Prostate gland (tissue), 2 donors: ENCODE results near the gene TCF7L1. TPM values are rescaled to one million over a fixed set of nuclear protein-coding genes. Genes with fewer than 3 reads are reported as not detected.

Source experiments
- DNase-seq: peaks from one replicate; pipeline ENCODE4 v3.0.0-alpha.2; 2019; ENCODE audit warnings: low spot score
- H3K27ac ChIP-seq, 2 donors: fragments of 200-600 bp; sonication (generic); 2 replicates each; pipeline ENCODE4 v1.5.1; 2017 to 2019
- H3K27me3 ChIP-seq: fragments of 200-600 bp; sonication (generic); replicated peaks from 2 replicates; pipeline ENCODE4 v1.5.1; 2019; ENCODE audit not compliant: insufficient read depth
- H3K36me3 ChIP-seq, 2 donors: fragments of 200-600 bp; sonication (generic); 1 replicate in 1 of 2; 2 replicates in 1 of 2; pipeline versions ENCODE4 v1.5.1 to v1.8.1; 2017 to 2019
- H3K4me1 ChIP-seq: fragments of 200-600 bp; sonication (generic); replicated peaks from 2 replicates; pipeline ENCODE4 v1.5.1; 2019
- H3K4me3 ChIP-seq, 2 donors: fragments of 200-600 bp; sonication (generic); 2 replicates each; pipeline ENCODE4 v1.5.1; 2017 to 2019
- H3K9me3 ChIP-seq: fragments of 200-600 bp; sonication (generic); 2 replicates; pipeline ENCODE4 v1.5.1; 2017
- POLR2A ChIP-seq: fragments of 450-650 bp; IDR thresholded peaks from one replicate; pipeline ENCODE4 v1.6.1; 2016; ENCODE audit warnings: antibody characterized with exemption, mild to moderate bottlenecking
- POLR2AphosphoS5 ChIP-seq: sonication (generic); formaldehyde crosslinking; IDR thresholded peaks from one replicate; pipeline ENCODE4 v1.6.1; 2017; ENCODE audit warnings: antibody characterized with exemption
- WGBS: methylation state at CpG from one replicate; pipeline ENCODE4 v1.1.5; 2018; 5-methylcytosine and 5-hydroxymethylcytosine counted together
- intact Hi-C: fragments of 100-400 bp; cut with DNase I; formaldehyde crosslinking; loops from one replicate; pipeline ENCODE4 v1.14.2; 2022
- total RNA-seq, 2 donors: library from RNA; depleted of rRNA; stranded (reverse); fragments of >200 nt; gene quantifications; one replicate each; pipeline ENCODE4 v1.1.0, GENCODE V29; 2016
- TF ChIP-seq, protein P1 (sequence below), 4 experiments: fragments of 200-600 bp in 2 of 4; fragments of 450-650 bp in 2 of 4; sonication (generic) in 2 of 4; IDR thresholded peaks; 1 replicate in 3 of 4; 2 replicates in 1 of 4; pipeline ENCODE4 v1.5.1; 2016 to 2019; ENCODE audit warnings: antibody characterized with exemption in 4 of 4, mild to moderate bottlenecking in 2 of 4, moderate library complexity in 2 of 4

The TCF7L1 gene
- total RNA-seq, 2 donors from 2014 or later = 2.6 to 7.0 TPM

DNA sequence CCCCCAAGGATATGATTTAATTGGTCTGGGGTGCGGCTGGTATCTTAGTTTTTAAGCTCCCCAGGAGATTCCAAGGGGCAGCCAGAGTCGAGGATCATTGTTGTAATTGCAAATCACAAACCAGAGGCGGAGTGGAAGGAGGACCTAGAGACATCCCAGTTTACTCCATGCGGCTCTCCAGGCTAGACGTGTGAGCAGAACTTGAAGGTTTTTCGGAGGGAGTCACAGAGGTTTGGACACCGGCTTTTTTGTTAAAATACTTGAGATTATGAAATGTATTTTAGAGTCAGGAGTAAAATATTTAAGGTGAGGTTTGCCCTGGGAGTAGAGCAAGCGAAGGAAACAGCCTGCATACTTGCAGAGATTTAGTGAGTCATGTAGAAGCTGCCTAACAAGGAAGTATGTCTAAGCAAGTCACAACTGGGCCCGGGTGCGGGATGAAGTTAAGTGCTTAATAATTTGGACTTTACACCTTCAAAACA lies 155.1 kb downstream of the TCF7L1 start:
- DNase-seq = no peak
- Histone ChIP-seq H3K27ac (no peak overlapping the region), H3K9me3 (no peaks in the 10 kb centered on the region), H3K4me3 (no peak overlapping the region), H3K27me3 (no peaks in the 10 kb centered on the region), H3K4me1 (no peaks in the 10 kb centered on the region), H3K36me3 (no peaks in the 10 kb centered on the region)
- intact Hi-C loops = loop anchor here (5.0 kb wide), 1 partner anchor 221 kb away; no protein-coding TSS in a partner anchor
- no peak for TF ChIP-seq POLR2AphosphoS5
- no peak for TF ChIP-seq POLR2A
- TF ChIP-seq, protein P1, sequence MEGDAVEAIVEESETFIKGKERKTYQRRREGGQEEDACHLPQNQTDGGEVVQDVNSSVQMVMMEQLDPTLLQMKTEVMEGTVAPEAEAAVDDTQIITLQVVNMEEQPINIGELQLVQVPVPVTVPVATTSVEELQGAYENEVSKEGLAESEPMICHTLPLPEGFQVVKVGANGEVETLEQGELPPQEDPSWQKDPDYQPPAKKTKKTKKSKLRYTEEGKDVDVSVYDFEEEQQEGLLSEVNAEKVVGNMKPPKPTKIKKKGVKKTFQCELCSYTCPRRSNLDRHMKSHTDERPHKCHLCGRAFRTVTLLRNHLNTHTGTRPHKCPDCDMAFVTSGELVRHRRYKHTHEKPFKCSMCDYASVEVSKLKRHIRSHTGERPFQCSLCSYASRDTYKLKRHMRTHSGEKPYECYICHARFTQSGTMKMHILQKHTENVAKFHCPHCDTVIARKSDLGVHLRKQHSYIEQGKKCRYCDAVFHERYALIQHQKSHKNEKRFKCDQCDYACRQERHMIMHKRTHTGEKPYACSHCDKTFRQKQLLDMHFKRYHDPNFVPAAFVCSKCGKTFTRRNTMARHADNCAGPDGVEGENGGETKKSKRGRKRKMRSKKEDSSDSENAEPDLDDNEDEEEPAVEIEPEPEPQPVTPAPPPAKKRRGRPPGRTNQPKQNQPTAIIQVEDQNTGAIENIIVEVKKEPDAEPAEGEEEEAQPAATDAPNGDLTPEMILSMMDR (IDR thresholded peaks at IDR 0.05) = no peak
- 53% methylated on average over 10 of the region's 10 CpGs for WGBS

DNA sequence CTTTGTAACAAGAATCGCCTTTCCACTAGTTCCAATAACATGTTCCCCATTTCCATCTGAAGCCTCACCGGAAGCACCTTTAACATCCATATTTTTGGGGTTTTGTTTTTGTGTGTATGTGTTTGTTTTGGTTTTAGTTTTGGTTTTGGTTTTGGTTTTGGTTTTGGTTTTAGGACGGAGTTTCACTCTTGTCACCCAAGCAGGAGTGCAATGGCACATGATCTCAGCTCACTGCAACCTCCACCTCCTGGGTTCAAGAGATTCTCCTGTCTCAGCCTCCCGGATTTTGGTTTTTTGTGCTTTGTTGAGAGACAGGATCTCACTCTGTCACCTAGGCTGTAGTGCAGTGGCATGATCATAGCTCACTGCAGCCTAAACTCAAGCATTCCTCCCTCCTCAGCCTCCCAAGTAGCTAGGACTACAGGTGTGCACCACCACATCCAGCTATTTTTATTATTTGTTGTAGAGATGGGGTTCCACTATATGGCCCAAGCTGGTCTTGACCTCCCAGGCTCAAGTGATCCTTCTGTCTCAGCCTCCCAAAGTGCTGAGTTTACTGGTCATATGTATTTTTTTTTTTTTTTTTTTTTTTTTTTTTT lies 158.3 kb downstream of the TCF7L1 start:
- Histone ChIP-seq H3K36me3 (no peaks in the 10 kb centered on the region), H3K4me3 (no peak overlapping the region), H3K9me3 (no peaks in the 10 kb centered on the region), H3K27me3 (no peaks in the 10 kb centered on the region), H3K4me1 (no peaks in the 10 kb centered on the region), H3K27ac (no peak overlapping the region)
- 86% methylated on average over 4 of the region's 4 CpGs for WGBS
- intact Hi-C loops = no loop called here
- no peak for TF ChIP-seq POLR2A
- no peak for TF ChIP-seq POLR2AphosphoS5
- TF ChIP-seq, protein P1 (IDR thresholded peaks at IDR 0.05) = no peak
- DNase-seq = no peak

DNA sequence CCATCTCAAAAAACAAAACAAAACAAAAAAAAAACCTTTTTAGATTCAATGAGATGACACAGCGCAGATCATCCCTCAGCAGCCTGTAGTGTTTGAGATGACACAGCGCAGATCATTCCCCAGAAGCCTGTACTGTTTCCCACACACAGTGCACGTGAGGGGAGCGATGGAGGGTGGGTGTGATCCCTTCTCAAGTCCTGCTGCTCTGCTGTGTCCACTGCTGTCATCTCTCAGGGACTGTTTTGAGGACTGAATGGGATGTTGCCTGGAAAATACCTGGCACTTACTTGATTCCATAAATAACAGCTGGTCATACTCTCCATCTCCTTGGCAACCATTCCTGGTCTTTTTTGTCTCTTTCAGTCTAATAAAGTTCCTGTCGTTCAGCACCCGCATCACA lies 168.9 kb downstream of the TCF7L1 start:
- Histone ChIP-seq H3K9me3 (no peaks in the 10 kb centered on the region), H3K27ac (no peak overlapping the region), H3K4me3 (no peak overlapping the region), H3K4me1 (no peaks in the 10 kb centered on the region), H3K36me3 (no peaks in the 10 kb centered on the region), H3K27me3 (no peaks in the 10 kb centered on the region)
- WGBS = 71% methylated on average over 6 of the region's 6 CpGs
- no peak for TF ChIP-seq POLR2AphosphoS5
- TF ChIP-seq, protein P1 (IDR thresholded peaks at IDR 0.05) = no peak
- no peak for TF ChIP-seq POLR2A
- no peak for DNase-seq
- intact Hi-C loops = no loop called here

DNA sequence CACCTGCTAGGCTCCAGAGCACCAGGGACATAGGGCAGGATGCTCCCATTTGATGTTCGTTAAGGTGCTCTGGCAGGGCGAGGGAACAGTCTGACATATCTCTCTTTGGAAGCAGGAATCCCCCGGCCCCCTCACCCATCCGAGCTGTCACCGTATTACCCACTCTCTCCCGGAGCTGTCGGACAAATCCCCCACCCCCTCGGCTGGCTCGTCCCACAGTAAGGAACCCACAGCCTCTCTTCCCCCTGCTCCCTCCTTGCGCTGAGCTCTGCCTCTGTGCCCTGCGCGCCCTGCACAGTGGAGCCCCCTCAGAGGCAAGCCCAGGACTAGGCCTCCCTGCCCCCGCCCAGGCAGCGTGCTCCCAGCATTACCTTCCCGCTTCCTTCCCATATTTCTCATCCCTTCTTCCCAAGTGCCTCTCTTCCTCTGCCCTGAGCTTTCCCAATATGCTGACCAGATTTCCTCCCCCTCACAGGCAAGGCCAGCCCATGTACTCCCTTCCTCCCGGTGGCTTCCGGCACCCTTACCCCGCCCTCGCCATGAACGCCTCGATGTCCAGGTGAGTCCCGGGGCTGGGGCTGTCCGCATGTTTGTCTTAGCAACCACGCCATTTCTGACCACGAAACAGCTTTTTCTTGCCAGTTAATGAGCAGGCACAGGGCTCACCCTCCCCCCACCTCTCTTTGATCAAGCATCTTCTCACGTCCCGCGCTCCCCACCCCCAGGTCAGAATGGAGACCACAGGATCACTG lies 170.8 kb downstream of the TCF7L1 start:
- Histone ChIP-seq H3K36me3 (no peaks in the 10 kb centered on the region), H3K4me3 (no peak overlapping the region), H3K27me3 (no peaks in the 10 kb centered on the region), H3K9me3 (no peaks in the 10 kb centered on the region), H3K27ac (no peak overlapping the region), H3K4me1 (no peaks in the 10 kb centered on the region)
- WGBS = 89% methylated on average over 28 of the region's 28 CpGs
- intact Hi-C loops = no loop called here
- TF ChIP-seq, protein P1 (IDR thresholded peaks at IDR 0.05) = no peak
- no peak for TF ChIP-seq POLR2A
- TF ChIP-seq POLR2AphosphoS5 = no peak
- no peak for DNase-seq
